Neural cell (in vitro differentiated cells): Measurements from ENCODE around the gene PRKACA.

Experiments
- CTCF ChIP-seq: fragments of 450-650 bp; IDR thresholded peaks from 2 replicates; pipeline ENCODE4 v1.5.1; 2014; ENCODE audit warnings: antibody characterized with exemption, mild to moderate bottlenecking, moderate library complexity; ENCODE audit not compliant: poor library complexity, severe bottlenecking
- EP300 ChIP-seq: fragments of 450-650 bp; conservative IDR thresholded peaks from 2 replicates; pipeline ENCODE4 v1.6.1; 2014; ENCODE audit warnings: antibody characterized with exemption, mild to moderate bottlenecking, moderate library complexity; ENCODE audit not compliant: poor library complexity, severe bottlenecking
- EZH2 ChIP-seq: fragments of 200-600, 300-800 bp; shearing (Covaris generic), sonication (generic); IDR thresholded peaks from 2 replicates; pipeline ENCODE4 v1.6.1; 2014; ENCODE audit warnings: antibody characterized with exemption, low read length, borderline replicate concordance, mild to moderate bottlenecking; ENCODE audit not compliant: insufficient read depth, poor library complexity, severe bottlenecking
- MXI1 ChIP-seq: fragments of 450-650 bp; conservative IDR thresholded peaks from 2 replicates; pipeline ENCODE4 v1.6.1; 2014; ENCODE audit warnings: antibody characterized with exemption, mild to moderate bottlenecking; ENCODE audit not compliant: poor library complexity, severe bottlenecking
- POLR2AphosphoS5 ChIP-seq: IDR thresholded peaks from 2 replicates; pipeline ENCODE4 v1.6.1; 2012
- RAD21 ChIP-seq: fragments of 450-650 bp; conservative IDR thresholded peaks from 2 replicates; pipeline ENCODE4 v1.6.1; 2014; ENCODE audit warnings: antibody characterized with exemption, mild to moderate bottlenecking, moderate library complexity
- REST ChIP-seq: IDR thresholded peaks from 2 replicates; pipeline ENCODE4 v1.6.1; 2012; ENCODE audit warnings: borderline replicate concordance
- SMC3 ChIP-seq: fragments of 450-650 bp; conservative IDR thresholded peaks from 2 replicates; pipeline ENCODE4 v1.6.1; 2014; ENCODE audit warnings: antibody characterized with exemption, mild to moderate bottlenecking, moderate library complexity; ENCODE audit not compliant: poor library complexity
- TAF1 ChIP-seq: IDR thresholded peaks from 2 replicates; pipeline ENCODE4 v1.6.1; 2012; ENCODE audit warnings: low read depth

- TF ChIP-seq CTCF (peak; percentile 33), SMC3 (no peak), EP300 (no peak), RAD21 (no peak), EZH2 (no peak), REST (no peak), POLR2AphosphoS5 (no peak), MXI1 (no peak), TAF1 (no peak)
These were observed 58.5 kb downstream of the PRKACA start for GRCh38 chr19:14059093-14059480.
